HG02885 (cell line): Measurements from ENCODE around the gene GOLT1A.

ENCODE experiments used
- ATAC-seq: cut with Tn5 transposase; IDR thresholded peaks from one replicate; pipeline ENCODE4 v1.9.1; 2021; ENCODE audit warnings: mild to moderate bottlenecking; ENCODE audit not compliant: unreplicated experiment, poor library complexity

GOLT1A gene

DNA sequence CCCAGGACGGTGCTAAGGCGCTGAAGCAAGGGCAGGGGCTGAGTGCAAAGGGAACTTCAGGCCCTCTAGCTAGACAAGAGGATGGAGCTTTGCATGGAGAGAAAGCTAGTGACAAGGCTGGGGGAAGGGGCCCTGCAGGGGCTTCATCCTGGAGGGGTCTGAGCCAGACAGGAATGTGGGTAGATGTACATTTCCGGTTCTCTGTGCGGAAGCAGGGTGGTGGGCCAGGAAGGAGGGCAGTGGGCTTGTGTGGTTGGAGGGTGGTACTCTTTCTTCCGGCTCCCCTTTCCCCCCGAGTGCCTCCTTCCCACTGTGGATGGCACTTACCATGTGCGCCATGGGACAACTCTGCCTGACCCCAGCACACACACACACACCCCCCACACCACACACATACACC, 19.0 kb downstream of the GOLT1A start:
- ATAC-seq = no peak

DNA sequence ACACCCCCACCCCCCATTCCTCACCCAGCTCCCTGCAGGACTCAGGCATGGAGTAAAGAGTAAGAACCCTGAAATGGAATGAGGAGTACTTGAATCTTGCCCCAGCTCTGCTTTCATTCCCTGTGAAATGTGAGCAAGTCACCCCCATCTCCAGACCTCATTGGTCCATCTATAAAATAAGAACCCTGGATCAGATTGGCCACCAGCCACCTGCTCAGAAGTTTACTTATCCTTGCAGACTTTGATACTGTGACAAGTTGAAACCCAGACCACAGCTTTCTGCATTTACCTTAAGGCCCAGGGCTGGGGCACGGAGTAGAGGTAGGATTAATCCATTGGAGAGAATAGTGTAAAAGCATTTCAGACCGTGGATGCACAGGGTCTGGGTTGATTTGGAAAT, 19.7 kb downstream of the GOLT1A start:
- no peak for ATAC-seq

DNA sequence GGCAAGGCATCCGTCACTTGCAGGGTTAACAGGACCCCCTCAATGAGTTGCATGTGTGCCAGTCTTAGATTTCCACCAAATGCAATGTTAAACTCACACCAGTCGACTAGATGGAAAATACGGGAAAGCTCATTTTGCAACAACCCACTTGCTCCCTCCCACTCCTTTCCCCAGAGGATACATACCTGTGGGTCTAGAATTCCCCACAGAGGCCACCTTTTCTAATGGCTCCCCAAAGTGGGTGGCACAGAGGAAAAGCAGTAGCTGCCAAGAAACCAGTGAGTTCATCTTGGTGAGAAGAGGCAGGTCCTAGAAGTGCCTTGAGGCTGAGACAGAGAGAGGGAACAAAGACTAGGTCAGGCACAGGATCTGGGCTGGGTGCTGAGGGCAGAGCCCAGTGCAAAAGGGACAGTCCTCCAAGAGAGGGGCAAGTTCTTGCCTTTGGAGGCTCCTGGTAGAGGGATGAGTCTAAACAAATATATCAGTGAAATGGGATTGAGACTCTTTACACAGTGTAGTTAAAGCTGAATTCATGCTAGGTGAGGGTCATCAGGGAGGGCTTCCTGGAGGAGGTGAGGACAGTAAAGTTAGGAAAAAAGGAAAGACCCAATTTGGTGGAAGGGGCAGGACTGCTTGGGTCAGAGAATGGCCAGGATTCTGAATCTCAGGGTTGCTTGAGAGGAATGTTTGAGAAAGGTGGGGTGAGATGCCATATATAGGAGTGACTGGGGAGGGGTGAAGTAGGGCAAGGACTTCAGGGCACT, 21.0 kb downstream of the GOLT1A start:
- no peak for ATAC-seq

DNA sequence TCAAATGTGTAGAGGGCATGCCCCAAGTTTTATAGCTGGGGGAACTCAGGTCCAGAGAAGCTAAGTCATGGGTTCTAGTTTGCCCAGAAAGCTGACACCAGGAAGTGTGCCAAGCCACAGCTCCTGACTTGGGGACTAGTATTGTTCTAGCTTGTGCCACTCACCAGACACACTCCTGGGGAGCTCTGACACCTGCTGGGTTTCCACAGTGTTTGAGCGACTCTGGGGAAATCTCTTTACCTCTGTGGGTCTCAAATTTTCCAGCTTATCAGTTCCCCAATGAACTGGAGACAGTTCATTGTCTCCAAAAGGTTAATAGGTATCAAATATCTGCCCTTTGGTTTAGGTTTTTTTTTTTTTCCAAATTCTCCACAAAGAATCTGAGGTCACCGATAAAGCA, 21.7 kb downstream of the GOLT1A start:
- ATAC-seq = no peak

DNA sequence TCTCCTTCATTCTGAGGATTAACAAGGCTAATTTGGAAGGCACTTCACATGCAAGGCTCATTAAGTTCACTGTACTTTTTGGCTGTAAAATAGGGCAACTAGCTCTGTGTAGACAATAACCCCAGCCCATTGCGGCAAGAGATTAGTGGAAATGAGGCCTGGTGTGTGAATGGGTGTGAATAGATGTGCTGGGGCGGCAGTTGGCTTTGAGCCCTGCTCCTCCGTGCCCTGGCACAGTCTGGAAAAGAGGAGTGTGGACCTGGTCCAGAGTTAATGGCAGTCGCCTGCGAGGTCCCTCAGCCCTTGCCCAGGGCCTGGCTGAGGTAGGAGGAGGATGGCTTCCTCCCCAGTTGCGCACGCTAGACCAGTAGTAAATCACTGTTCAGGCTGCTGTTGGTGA, 22.3 kb downstream of the GOLT1A start:
- no peak for ATAC-seq

DNA sequence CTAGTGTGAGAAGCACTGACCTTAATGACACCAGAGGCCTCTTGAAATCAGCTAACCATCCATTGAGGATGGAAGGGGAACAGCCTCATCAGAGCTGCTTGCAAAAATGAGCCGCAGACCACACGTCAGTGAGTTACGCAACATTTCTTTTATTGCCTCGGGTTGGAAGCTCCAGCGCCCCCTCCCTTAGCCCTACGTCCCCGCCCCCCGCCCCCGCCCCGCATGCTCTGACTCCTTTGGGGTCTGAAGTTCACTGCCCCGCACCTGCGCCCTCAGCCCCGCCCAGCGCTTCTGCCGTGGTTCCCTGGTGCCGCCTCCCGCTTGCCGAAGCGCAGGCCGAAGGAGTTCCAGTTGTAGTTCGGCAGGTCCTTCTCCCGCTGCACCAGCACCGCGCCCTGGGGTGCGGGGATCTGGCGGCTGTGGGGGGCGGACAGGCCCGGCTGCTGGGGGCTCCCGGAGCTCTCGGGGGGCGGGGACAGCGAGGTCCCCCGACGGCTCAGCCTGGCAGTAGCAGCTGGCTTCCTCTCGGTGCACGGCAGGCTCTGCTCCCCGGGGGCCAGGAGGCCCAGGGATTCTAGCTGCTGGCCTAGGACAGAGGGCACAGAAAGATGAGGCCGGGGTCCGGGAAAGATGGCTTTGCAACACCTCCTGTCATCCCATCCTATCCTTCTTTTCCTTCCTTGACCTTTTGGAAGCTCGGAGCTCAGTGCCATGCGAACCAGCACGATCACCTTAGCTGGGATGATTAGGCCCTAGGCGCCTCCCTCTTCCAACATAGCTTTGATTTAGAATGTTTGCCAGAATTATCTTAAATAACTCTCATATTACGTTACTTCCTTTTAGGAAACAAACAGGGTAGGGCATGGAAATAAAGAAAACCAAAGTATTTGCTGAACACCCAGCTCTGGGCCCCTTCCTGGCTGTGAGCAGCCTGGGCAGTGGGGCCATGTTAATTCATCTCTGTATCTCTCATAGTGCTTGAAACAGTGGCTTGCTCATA, 23.3 kb downstream of the GOLT1A start:
- no peak for ATAC-seq

DNA sequence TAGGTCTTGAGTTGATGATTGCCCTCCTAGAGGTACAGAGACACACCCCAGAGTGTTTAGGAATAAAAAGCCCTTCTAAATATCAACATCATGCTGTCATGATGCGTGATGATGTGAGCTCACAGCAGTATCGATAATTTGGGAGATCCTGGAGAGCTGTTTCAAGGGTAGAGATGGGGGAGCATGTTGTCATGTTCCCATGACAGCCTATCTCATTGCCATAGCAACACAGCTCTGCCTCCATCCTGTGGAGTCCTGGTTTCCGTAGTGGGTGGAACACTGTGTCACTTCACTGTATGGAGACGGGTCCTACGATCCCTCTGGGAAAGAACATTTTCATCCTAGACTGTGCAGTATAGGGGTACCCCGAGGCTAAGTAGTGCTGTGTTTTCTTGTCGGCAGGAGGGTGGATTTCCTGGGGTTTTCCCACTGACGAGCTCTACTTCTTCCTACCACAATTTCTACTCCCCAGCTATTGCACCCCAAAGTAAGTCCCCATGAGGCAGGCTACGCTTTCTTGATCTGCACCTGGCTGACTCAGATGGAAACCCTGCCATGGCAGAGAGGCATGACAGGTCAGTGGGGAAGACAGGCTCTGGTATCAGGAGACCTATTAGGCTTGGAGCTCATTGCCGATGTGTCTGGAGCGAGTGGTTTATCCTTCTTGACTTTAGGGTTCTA, 24.7 kb downstream of the GOLT1A start:
- no peak for ATAC-seq

DNA sequence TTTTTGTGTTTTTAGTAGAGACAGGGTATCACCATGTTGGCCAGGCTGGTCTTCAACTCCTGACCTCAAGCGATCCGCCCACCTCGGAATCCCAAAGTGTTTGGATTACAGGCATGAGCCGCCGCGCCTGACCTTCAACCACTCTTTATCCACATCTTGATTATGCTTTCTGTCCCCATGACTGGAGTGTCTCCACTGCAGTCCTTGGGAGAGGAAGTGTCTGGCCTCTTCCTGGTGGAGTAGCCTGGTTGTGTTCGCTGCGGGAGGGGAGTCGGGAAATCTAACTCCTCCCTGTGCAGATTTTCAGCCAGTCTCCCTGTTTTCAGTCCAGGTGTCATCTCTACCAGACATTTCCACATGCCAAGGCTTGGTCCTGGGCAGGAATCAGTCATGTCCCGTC, 27.2 kb downstream of the GOLT1A start:
- ATAC-seq = no peak

DNA sequence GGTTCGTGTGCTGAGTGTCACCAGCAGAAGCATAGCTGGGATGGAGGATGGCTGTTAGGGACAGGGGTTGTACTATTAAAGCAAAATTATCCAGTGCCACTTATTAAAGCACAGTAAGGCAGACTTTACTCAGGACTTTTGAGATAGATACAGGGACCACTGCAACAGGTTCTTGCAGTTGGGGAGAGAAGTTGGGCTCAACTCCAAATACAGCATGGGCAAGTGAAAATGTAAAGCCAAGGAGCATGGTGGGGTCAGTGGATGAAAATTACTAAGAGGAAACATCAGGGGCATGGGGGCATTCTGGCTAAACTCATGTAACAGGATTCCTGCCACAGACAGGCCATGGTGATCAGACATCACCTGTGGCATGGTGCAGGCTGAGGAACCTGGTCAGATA, 32.7 kb downstream of the GOLT1A start:
- ATAC-seq = no peak

DNA sequence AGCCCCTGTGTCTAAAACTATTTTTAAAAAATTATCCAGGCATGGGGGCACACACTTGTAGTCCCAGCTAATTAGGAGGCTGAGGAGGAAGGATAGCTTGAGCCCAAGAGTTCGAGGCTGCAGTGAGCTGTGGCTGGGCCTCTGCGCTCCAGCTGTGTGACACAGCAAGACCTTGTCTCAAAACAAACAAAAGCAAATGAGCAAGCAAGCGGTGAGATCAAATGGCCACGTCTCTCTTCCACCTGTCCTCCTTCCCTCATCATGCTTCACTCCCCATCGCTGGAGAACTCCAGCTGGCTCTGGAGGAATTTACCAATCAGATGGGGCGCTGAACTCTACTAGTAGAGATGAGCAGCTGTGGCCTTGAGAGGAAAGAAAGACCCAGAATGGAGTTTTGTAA, 33.7 kb downstream of the GOLT1A start:
- no peak for ATAC-seq

DNA sequence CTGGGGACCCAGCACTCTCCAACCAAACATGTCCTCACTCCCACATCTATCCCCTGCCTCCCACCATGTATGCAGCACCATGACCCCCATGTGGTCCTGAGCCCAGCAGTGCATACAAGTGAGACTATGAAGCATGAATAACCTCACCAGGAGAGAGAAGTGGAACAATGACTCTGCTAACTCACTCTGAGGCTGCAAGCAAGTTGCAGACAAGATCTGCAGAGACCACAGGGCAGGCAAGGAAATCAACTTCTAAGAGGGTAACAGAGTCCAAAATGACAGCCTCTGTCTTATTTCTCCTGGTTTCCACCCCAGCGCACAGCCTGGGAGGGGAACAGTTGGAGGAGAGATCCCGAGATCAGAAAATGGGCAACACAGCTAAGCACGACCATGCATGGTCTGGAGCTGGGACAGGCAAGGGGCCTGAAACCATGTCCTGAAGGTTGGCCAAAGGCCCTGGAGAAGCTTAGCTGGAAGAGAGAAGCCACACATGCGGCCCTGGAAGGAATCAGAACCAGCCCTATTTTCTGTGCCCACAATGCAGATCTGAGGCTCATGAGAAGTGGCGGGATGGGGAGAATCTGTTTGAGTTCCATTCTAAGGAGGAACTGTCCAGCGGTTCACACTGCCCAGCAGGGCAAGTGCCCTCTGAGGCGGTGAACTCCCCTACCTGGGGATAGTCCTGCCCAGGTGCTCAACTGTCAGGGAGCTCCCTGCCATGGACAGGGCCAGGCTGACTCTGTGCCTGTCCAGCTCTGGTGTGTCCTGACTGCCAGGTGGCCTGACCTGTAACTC, 35.1 kb downstream of the GOLT1A start:
- no peak for ATAC-seq

DNA sequence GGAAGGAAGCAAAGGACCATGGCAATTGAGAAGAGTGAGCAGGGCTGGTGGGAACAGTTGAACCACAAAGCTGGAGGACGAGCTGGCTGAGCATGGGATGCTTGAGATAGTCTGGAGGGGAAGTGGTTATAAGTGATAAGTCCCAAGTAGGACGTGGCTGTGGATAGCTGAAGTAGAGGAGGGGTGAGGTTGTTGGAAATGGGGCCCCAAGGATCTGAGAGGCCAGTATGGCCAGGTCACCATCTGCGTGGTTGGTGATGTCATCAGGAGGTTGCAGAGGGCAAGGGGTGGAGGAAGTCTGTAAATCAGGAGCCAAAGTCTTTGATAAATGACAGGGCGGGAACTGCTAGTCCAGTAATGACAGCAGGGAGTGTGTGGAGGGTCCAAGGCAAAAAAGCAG, 36.7 kb downstream of the GOLT1A start:
- no peak for ATAC-seq

DNA sequence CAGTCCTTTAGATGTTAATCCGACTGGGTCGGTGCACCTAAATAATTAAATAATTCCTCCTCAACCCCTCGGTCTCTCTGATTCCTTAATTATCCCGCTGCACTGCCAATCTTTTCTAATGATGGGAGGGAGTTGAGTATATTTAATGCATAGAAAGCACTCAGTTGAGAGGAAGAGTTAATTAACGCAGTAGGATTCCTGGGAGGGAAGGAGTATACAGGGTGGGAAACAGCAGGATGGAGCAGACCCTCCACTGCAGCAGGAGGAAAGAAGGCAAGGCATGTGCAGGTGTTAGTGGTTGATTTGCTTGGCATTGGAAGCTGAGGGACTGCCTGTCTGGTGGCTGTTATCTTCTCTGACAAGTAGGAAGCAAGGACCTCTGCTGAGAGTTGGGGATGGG, 37.7 kb downstream of the GOLT1A start:
- no peak for ATAC-seq

DNA sequence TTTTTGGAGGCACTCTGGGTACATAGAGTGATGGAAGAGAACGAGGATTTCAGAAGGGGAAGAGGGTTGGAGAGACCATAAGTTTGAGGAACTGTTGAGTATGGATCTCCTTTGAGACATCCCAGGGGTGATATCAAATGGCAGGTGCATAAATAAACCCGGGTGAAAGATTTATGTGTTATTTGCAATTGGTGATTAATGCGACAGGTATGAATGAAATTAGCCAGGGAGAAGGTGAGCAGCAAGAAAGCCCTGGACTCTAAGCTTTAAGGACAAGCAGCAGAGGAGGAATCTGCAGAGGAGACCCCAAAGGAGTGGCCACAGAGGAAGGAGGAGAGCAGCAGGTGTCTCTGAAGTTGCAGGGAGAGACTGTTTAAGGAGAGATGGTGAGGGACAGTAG, 38.8 kb downstream of the GOLT1A start:
- ATAC-seq = no peak

DNA sequence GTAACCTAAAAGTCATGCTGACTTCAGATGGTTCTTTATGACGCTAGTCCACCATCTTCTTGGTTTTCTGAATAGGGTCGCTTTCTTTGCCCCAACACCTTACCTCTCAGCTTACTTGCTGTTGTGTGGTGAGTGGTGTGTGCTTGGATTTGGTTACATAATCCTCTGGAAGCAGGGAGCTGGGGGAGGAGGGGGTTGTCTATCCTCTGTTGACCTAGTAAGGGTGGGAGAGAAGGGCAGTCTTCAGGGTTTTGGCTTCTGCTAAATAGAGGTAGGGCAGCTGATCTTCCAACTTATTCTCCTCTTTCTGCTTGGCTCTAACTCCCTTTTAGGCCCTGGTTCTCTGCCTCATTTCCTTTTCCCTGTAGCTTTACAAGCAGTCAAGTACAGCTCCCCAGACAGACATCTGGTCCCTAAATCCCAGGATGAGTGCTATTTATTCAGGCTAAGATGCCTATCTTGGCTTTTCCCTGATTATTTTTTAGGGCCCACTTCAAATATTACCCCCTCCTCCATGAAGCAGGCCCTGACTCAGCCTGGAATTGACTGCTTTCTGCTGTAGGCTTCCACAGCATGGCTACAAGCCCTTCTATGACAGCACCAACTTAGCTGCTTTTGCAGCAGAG, 41.3 kb downstream of the GOLT1A start:
- ATAC-seq = no peak

DNA sequence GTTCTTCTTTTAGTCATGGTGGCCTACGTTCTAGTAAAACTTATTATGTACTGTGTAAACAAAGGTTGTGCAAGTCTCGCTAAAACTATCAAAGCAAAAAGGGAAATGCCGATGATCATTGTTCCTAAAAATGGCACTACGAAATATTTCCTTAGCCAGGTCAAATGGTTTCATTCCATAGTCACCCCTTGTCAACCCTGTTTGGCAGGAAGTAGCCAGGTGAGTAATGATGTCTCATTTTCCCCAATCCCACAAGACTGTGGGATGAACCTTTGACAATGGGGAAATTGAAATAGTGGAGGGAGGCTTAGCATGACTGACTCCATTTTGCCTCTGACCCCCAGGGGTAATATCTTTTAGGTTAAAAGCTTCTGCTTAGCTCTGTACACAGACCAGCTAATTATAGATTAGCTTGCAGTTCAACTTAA, 42.0 kb downstream of the GOLT1A start:
- no peak for ATAC-seq

DNA sequence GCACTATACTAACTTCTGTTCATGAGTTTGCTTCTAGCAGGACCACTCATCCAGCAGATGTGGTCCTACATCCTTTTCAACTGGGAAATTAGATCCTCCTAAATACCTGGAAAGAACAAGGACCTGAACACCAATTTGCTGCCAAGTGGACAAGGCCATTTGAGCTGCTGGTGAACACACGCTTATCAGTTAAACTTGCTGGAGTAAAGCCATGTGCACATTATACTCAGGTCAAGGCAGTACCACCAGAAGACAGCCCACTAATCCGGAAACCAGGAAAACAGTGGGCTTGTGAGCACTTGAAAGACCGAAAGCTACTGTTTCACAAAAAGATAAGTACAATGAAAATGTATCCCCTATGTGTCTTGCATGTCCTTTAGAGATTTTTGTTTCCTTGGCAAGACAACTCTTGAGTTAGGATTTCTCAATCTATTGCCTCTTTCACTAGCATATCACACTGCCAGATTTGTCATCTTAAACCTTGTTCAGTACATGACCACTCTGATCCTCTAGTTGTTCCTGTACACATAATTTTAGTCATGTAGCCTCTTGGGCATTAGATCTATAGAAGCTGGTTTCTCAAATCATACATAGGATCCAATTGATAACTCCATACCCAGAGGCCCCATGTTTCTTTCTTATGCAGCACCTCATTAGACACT, 43.2 kb downstream of the GOLT1A start:
- no peak for ATAC-seq

DNA sequence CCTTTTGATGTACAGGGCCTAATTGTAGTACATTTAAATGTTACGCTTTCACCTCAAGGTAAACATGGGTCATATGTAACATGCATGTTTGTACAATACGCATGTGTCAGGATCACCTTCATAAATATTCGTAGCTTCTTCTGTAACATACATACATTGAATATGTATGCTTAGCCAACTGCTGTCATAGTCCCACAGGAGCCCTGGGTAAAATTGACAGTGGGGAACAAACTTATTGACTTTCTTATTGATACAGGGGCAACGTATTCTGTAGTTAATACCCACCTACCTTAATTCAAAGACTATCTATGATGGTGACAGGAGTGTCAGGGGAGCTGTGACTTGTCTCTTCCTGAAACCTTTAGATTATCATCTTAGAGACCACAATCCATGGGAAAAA, 43.9 kb downstream of the GOLT1A start:
- no peak for ATAC-seq

DNA sequence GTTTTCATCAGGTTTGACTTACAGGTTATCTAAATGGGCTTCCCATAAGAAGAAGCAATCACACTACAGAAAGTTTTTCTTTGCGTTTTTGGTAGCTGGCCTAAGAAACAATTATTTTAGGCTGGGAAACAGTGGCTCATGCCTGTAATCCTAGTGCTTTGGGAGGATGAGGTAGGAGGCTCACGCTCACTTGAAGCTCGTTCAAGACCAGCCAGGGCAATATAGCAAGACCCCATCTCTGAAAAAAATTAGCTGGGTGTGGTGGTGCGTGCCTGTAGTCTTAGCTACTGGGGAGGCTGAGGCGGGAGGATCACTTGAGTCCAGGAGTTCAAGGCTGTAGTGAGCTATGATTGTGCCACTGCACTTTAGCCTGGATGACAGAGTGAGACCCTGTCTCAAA, 46.1 kb downstream of the GOLT1A start:
- no peak for ATAC-seq
